Kidney (tissue), 14 donors: ENCODE data around the gene TMEM109. TPM values are rescaled to one million over a fixed set of nuclear protein-coding genes. Genes with fewer than 3 reads are reported as not detected.

Experiments
- DNase-seq, 5 donors: peaks; one replicate each; pipeline ENCODE4 v3.0.0-alpha.2; 2013 to 2020
- FAIRE-seq: peaks from 2 replicates; lab custom pipeline; 2012; peaks lifted over from hg19 to GRCh38; lab: Jason Lieb, UNC
- H3K27ac ChIP-seq, 2 donors: one replicate each; pipeline ENCODE4 v1.7.0; 2013; ENCODE audit warnings: low read depth in 2 of 2, low read length in 2 of 2, inconsistent platforms in 1 of 2
- H3K27me3 ChIP-seq: one replicate; pipeline ENCODE4 v1.7.1; 2013; ENCODE audit warnings: low read length, inconsistent platforms; ENCODE audit not compliant: control insufficient read depth, insufficient read depth
- H3K36me3 ChIP-seq, 3 donors: one replicate each; pipeline versions ENCODE4 v1.7.0 to v1.7.1; 2013; ENCODE audit warnings: low read length in 3 of 3, control low read depth in 1 of 3, inconsistent platforms in 1 of 3; ENCODE audit not compliant: insufficient read depth in 3 of 3, control insufficient read depth in 2 of 3
- H3K4me1 ChIP-seq, 3 donors: one replicate each; pipeline versions ENCODE4 v1.7.0 to v1.7.1; 2013; ENCODE audit warnings: low read length in 3 of 3, inconsistent platforms in 1 of 3, low read depth in 1 of 3; ENCODE audit not compliant: control insufficient read depth in 2 of 3, insufficient read depth in 2 of 3
- H3K4me3 ChIP-seq, 3 donors: one replicate each; pipeline versions ENCODE4 v1.7.0 to v1.8.1; 2013; ENCODE audit warnings: low read length in 3 of 3, control low read depth in 1 of 3, inconsistent platforms in 1 of 3
- H3K9ac ChIP-seq, 3 donors: one replicate each; pipeline versions ENCODE4 v1.7.0 to v1.7.1; 2013; ENCODE audit warnings: low read length in 3 of 3, control low read depth in 1 of 3, inconsistent platforms in 1 of 3
- H3K9me3 ChIP-seq, 3 donors: one replicate each; pipeline versions ENCODE4 v1.7.0 to v1.7.1; 2013; ENCODE audit warnings: low read length in 3 of 3, control low read depth in 1 of 3, inconsistent platforms in 1 of 3; ENCODE audit not compliant: control insufficient read depth in 2 of 3, insufficient read depth in 1 of 3
- intact Hi-C: fragments of 100-400 bp; cut with DNase I; formaldehyde crosslinking; loops from one replicate; pipeline ENCODE4 v1.11.1; 2022
- polyA plus RNA-seq: library from polyadenylated mRNA; stranded (reverse); fragments of 350-450 nt; fragmentation: Illumina TruSeq; extraction: RNeasy Lipid Tissue Mini Kit (QIAGEN cat#74804); gene quantifications from one replicate; pipeline ENCODE4 v1.2.3, GENCODE V29; 2014; ENCODE audit warnings: low read depth, low replicate concordance; ENCODE audit not compliant: insufficient read depth
- total RNA-seq: library from RNA; stranded (reverse); fragmentation: NEBNext Ultra II Directional; extraction: Animal tissue kit (Norgen Biotek cat#: 25700); gene quantifications from one replicate; pipeline ENCODE4 v1.2.1, GENCODE V29; 2021
- TF ChIP-seq, protein P1 (sequence below): IDR thresholded peaks from 3 replicates; pipeline ENCODE4 v1.5.1; 2012; ENCODE audit warnings: mild to moderate bottlenecking, moderate library complexity, borderline replicate concordance; ENCODE audit not compliant: insufficient read depth; ENCODE audit errors: extremely low read depth
- donor health status: control.
- donor health status: control.
- donor health status: control.
- donor health status: control.
- donor health status: control.
- donor health status: DM: yes; HTN: yes; CAD: no.
- donor health status: Normal renal cell carcinoma (clear cell type).

Gene TMEM109
- total and polyA plus RNA-seq, 2 donors from 2014 or later: 130 to 139 TPM

GRCh38 chr11:60932605-60933356 is 18.8 kb downstream of the TMEM109 start:
- TF ChIP-seq, protein P1, sequence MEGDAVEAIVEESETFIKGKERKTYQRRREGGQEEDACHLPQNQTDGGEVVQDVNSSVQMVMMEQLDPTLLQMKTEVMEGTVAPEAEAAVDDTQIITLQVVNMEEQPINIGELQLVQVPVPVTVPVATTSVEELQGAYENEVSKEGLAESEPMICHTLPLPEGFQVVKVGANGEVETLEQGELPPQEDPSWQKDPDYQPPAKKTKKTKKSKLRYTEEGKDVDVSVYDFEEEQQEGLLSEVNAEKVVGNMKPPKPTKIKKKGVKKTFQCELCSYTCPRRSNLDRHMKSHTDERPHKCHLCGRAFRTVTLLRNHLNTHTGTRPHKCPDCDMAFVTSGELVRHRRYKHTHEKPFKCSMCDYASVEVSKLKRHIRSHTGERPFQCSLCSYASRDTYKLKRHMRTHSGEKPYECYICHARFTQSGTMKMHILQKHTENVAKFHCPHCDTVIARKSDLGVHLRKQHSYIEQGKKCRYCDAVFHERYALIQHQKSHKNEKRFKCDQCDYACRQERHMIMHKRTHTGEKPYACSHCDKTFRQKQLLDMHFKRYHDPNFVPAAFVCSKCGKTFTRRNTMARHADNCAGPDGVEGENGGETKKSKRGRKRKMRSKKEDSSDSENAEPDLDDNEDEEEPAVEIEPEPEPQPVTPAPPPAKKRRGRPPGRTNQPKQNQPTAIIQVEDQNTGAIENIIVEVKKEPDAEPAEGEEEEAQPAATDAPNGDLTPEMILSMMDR: no peak
- no peak overlapping the region for H3K9ac ChIP-seq
- H3K27ac ChIP-seq: no peak overlapping the region
- intact Hi-C loops: no loop called here
- H3K4me3 ChIP-seq: no peak overlapping the region
- no peaks in the 10 kb centered on the region for H3K36me3 ChIP-seq
- H3K27me3 ChIP-seq: no peaks in the 10 kb centered on the region
- FAIRE-seq: no peak
- DNase-seq: no peak
- no peaks in the 10 kb centered on the region for H3K4me1 ChIP-seq
- no peaks in the 10 kb centered on the region for H3K9me3 ChIP-seq

DNA sequence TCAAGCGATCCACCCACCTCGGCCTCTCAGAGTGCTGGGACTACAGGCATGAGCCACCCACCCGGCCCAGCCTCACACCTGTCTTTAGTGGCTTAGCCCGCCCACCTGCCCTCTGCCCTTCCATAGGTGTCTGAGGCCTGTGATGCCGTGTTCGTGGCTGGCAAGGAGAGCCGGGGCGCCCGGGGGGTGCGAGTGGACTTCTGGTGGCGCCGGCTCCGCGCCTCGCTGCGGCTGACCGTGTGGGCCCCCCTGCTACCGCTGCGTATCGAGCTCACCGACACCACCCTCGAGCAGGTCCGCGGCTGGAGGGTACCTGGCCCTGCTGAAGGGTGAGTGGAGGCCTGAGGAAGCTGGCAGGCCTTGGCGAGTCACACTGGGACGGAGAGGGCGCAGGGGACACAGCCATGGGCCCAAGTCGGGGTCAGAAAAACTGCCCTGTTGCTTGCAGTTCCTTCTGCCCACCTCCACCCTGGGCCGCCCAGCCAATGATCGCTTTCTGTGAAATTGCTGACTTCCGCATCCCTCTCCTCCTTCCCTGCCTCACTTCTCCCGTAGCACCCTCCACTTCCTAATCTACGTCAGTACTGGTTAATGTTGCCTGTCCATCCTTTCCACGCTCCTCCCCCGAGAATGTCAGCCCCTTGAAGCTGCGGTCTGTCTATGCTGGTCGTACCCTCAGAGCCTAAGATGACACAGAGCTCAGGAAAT is 19.6 kb downstream of the TMEM109 start:
- H3K4me3 ChIP-seq: no peak overlapping the region
- no peaks in the 10 kb centered on the region for H3K27me3 ChIP-seq
- no peak overlapping the region for H3K27ac ChIP-seq
- no peak overlapping the region for H3K9ac ChIP-seq
- no peaks in the 10 kb centered on the region for H3K36me3 ChIP-seq
- no peaks in the 10 kb centered on the region for H3K9me3 ChIP-seq
- DNase-seq (no peak), FAIRE-seq (no peak)
- intact Hi-C loops: no loop called here
- TF ChIP-seq, protein P1: no peak
- no peaks in the 10 kb centered on the region for H3K4me1 ChIP-seq

GRCh38 chr11:60934124-60934789 is 20.3 kb downstream of the TMEM109 start:
- DNase-seq (no peak), FAIRE-seq (no peak)
- H3K27me3 ChIP-seq: no peaks in the 10 kb centered on the region
- no peaks in the 10 kb centered on the region for H3K9me3 ChIP-seq
- H3K9ac ChIP-seq: no peak overlapping the region
- H3K4me3 ChIP-seq: no peak overlapping the region
- H3K4me1 ChIP-seq: no peaks in the 10 kb centered on the region
- intact Hi-C loops: no loop called here
- TF ChIP-seq, protein P1: no peak
- no peak overlapping the region for H3K27ac ChIP-seq
- no peaks in the 10 kb centered on the region for H3K36me3 ChIP-seq
